NT2/D1 (cell line): Measurements from ENCODE around the gene PCDHA1.
"Not testable (repeated sequence)": the region's sequence is repeated elsewhere in the genome, so short reads cannot be mapped to it uniquely, and the experiment has no call there.

Source experiments
- SUZ12 ChIP-seq: IDR thresholded peaks from 2 replicates; pipeline ENCODE4 v1.6.1; 2011; ENCODE audit not compliant: insufficient read length, insufficient read depth; ENCODE audit errors: extremely low read depth
- YY1 ChIP-seq: IDR thresholded peaks from 2 replicates; pipeline ENCODE4 v1.6.1; 2011; ENCODE audit not compliant: insufficient read length, insufficient read depth
- ZNF274 ChIP-seq: IDR thresholded peaks from 2 replicates; pipeline ENCODE4 v1.6.1; 2011; ENCODE audit warnings: mild to moderate bottlenecking, low read depth, low read length

GRCh38 chr5:140876541-140877261 is 90.8 kb downstream of the PCDHA1 start:
- TF ChIP-seq YY1, ZNF274, SUZ12: not testable (repeated sequence)
